GM19035 (cell line): ENCODE measurements around the gene SLC25A4.
A peak's percentile ranks its signal among the peaks of the same experiment; 100 is the strongest.
"Not testable (repeated sequence)": the region's sequence is repeated elsewhere in the genome, so short reads cannot be mapped to it uniquely, and the experiment has no call there.

Experiments
- ATAC-seq: cut with Tn5 transposase; IDR thresholded peaks from one replicate; pipeline ENCODE4 v1.9.1; 2021; ENCODE audit not compliant: unreplicated experiment

SLC25A4 gene

GRCh38 chr4:185142912-185143600, at the start of gene SLC25A4:
Gene SLC25A4, plus strand, starts transcription at chr4:185143266. Its CDS starts 107 bp downstream, at chr4:185143373.
- ATAC-seq = peak; percentile 91

GRCh38 chr4:185093603-185094002, 49.5 kb upstream of the SLC25A4 start:
- ATAC-seq = no peak

GRCh38 chr4:185096032-185096653, 46.9 kb upstream of the SLC25A4 start:
- no peak for ATAC-seq

GRCh38 chr4:185098474-185098873, 44.6 kb upstream of the SLC25A4 start:
- ATAC-seq = no peak

- ATAC-seq = no peak
These were observed 43.9 kb upstream of the SLC25A4 start for GRCh38 chr4:185099024-185099682.

GRCh38 chr4:185099940-185100339, 43.1 kb upstream of the SLC25A4 start:
- ATAC-seq = no peak

GRCh38 chr4:185100423-185100822, 42.6 kb upstream of the SLC25A4 start:
- ATAC-seq = no peak

- no peak for ATAC-seq
These were observed 41.6 kb upstream of the SLC25A4 start for GRCh38 chr4:185101354-185101890.

- no peak for ATAC-seq
These were observed 38.3 kb upstream of the SLC25A4 start for GRCh38 chr4:185104733-185105132.

- no peak for ATAC-seq
These were observed 36.7 kb upstream of the SLC25A4 start for GRCh38 chr4:185106353-185106752.

- ATAC-seq = not testable (repeated sequence)
These were observed 35.5 kb upstream of the SLC25A4 start for GRCh38 chr4:185107574-185107973.

GRCh38 chr4:185108185-185108584, 34.9 kb upstream of the SLC25A4 start:
- no peak for ATAC-seq

- ATAC-seq = no peak
These were observed 34.4 kb upstream of the SLC25A4 start for GRCh38 chr4:185108669-185109068.

GRCh38 chr4:185109736-185110135, 33.3 kb upstream of the SLC25A4 start:
- ATAC-seq = no peak

GRCh38 chr4:185110375-185110823, 32.7 kb upstream of the SLC25A4 start:
- no peak for ATAC-seq

GRCh38 chr4:185112104-185112503, 31.0 kb upstream of the SLC25A4 start:
- no peak for ATAC-seq

- ATAC-seq = no peak
These were observed 29.7 kb upstream of the SLC25A4 start for GRCh38 chr4:185113340-185113739.

GRCh38 chr4:185115827-185116232, 27.2 kb upstream of the SLC25A4 start:
- no peak for ATAC-seq

GRCh38 chr4:185117300-185117934, 25.6 kb upstream of the SLC25A4 start:
- ATAC-seq = no peak

GRCh38 chr4:185118876-185119275, 24.2 kb upstream of the SLC25A4 start:
- ATAC-seq = no peak

GRCh38 chr4:185119467-185119866, 23.6 kb upstream of the SLC25A4 start:
- not testable (repeated sequence) for ATAC-seq
